Glutamatergic neuron (in vitro differentiated cells): Measurements from ENCODE around the gene ABCA4. TPM values are rescaled to one million over a fixed set of nuclear protein-coding genes. Genes with fewer than 3 reads are reported as not detected.

Experiments used
- DNase-seq: peaks from one replicate; pipeline ENCODE4 v3.0.0; 2022
- H3K27ac Mint-ChIP-seq: one replicate; pipeline ENCODE4 v1.8.0; 2020; ENCODE audit warnings: mild to moderate bottlenecking, mixed read lengths, inconsistent platforms; ENCODE audit not compliant: unreplicated experiment
- H3K27me3 Mint-ChIP-seq: one replicate; pipeline ENCODE4 v1.8.0; 2020; ENCODE audit warnings: mild to moderate bottlenecking, moderate library complexity, mixed read lengths, inconsistent platforms; ENCODE audit not compliant: unreplicated experiment
- H3K36me3 Mint-ChIP-seq: one replicate; pipeline ENCODE4 v1.8.0; 2020; ENCODE audit warnings: mild to moderate bottlenecking, mixed read lengths, inconsistent platforms; ENCODE audit not compliant: unreplicated experiment
- H3K4me1 Mint-ChIP-seq: one replicate; pipeline ENCODE4 v1.8.0; 2020; ENCODE audit warnings: mild to moderate bottlenecking, low read depth, mixed read lengths, inconsistent platforms; ENCODE audit not compliant: unreplicated experiment
- H3K4me3 Mint-ChIP-seq: one replicate; pipeline ENCODE4 v1.8.0; 2020; ENCODE audit warnings: mild to moderate bottlenecking, mixed read lengths, inconsistent platforms; ENCODE audit not compliant: unreplicated experiment
- H3K9me3 Mint-ChIP-seq: one replicate; pipeline ENCODE4 v1.8.0; 2020; ENCODE audit warnings: mild to moderate bottlenecking, moderate library complexity, mixed read lengths, inconsistent platforms; ENCODE audit not compliant: unreplicated experiment
- CTCF ChIP-seq: fragments of 200-600 bp; sonication (generic); IDR thresholded peaks from one replicate; pipeline ENCODE4 v1.5.0; 2021; ENCODE audit not compliant: partially characterized antibody, unreplicated experiment
- total RNA-seq: library from RNA; stranded (reverse); fragmentation: NEBNext Ultra II Directional; extraction: Animal tissue kit (Norgen Biotek cat#: 25700); gene quantifications from one replicate; pipeline ENCODE4 v1.2.1, GENCODE V29; 2021; ENCODE audit not compliant: unreplicated experiment

ABCA4 gene
- total RNA-seq, 1 donor from 2014 or later: 0.61 TPM

- Mint-ChIP-seq H3K9me3 (peaks cover 2% of the 10 kb centered on the region), H3K27me3 (no peaks in the 10 kb centered on the region), H3K4me3 (no peak overlapping the region), H3K27ac (no peak overlapping the region), H3K4me1 (no peaks in the 10 kb centered on the region), H3K36me3 (peaks cover 7% of the 10 kb centered on the region)
- no peak for DNase-seq
- TF ChIP-seq CTCF: no peak
These were observed 11.2 kb upstream of the ABCA4 start for GRCh38 chr1:94132111-94132510.

DNA sequence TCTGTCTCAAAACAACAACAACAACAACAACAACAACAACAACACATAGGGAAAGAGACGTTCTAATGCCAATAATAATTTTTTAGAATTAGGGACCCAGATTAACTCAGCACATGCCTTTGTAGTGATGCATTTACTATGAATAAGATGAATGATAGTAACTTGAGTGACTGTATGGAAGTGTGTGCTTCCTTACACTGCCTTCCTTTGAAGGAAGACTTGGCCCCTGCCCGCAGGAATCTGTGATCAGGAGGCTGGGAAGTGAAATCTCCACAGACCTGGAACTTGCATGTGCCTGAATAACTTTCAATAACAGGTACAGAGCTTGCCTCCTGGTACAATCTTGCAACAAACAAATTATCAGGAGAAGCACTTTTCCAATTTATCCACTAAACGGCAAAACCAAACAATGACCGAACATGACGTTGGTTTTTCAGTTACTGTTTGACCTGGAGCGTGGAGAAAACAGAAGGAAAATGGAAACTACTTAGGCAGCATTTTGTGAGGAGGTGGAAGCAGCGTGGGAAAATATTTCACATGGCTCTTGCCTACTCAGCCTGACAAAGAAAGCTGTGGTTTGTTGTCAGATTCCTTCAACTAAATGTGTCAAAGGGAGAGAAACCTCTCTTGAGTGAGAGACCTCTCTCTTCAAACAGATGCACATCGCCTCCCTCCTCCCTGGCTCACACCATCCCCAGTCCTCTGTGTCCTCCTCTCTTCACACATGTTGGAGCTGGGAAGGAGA lies 10.1 kb upstream of the ABCA4 start:
- Mint-ChIP-seq H3K4me3 (no peak overlapping the region), H3K9me3 (peaks cover 2% of the 10 kb centered on the region), H3K36me3 (peaks cover 7% of the 10 kb centered on the region), H3K27ac (no peak overlapping the region), H3K4me1 (peaks cover 3% of the 10 kb centered on the region), H3K27me3 (no peaks in the 10 kb centered on the region)
- no peak for DNase-seq
- no peak for TF ChIP-seq CTCF

GRCh38 chr1:94126651-94127050 lies 5.7 kb upstream of the ABCA4 start:
- Mint-ChIP-seq H3K4me3 (no peak overlapping the region), H3K27me3 (peaks cover under 1% of the 10 kb centered on the region), H3K9me3 (no peaks in the 10 kb centered on the region), H3K36me3 (no peaks in the 10 kb centered on the region), H3K4me1 (peaks cover 3% of the 10 kb centered on the region), H3K27ac (no peak overlapping the region)
- DNase-seq: no peak
- no peak for TF ChIP-seq CTCF

DNA sequence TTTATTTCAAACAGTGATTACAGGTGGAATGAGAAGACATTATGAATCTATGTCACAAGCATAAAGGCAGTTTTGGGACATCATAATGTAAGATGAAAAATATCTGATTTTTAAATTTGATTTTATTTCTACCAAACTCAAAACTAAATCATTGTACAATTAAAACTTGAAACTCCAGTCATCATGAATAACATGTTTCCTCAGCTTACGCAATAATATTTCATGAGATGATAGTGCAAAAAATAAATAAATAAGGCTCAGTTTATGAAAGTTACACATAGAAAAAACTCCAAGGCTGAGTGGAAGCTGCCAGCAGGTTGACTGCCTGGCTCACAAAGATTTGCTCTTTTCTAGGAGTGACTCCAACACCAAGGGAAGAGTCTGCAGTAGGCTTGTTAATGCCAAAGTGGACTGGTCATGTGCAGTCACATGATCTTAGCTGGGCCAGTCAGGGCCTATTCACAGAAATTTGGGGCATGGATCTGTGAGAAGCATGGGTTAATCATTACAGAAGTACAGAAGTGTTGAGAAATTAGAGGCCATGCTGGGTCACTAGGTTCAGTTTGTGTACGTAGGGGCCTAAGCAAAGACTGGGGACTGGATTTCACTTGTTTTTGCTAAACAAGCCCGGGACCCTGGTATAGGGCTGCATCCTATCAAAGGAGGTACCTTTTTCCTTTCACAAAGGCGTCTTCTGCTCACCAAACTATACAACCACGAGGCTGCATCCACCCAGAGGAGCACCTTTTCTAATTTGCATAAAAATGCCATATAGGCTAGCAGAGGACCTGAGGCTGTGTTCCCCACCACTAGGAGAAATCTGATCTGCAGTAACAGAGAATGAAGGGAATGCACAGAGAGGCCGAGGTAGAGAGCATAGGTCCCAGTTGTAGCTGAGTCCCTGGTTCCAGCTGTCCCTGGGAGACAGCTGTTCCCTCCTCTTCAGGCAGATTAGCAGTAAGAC lies 4.9 kb upstream of the ABCA4 start:
- DNase-seq: no peak
- H3K4me3 Mint-ChIP-seq: no peak overlapping the region
- peaks cover 1% of the 10 kb centered on the region for H3K27me3 Mint-ChIP-seq
- TF ChIP-seq CTCF: no peak
- no peaks in the 10 kb centered on the region for H3K9me3 Mint-ChIP-seq
- peaks cover 3% of the 10 kb centered on the region for H3K4me1 Mint-ChIP-seq
- H3K27ac Mint-ChIP-seq: no peak overlapping the region
- H3K36me3 Mint-ChIP-seq: no peaks in the 10 kb centered on the region
